ENCODE measurements around the gene PRDM9. TPM values are rescaled to one million over a fixed set of nuclear protein-coding genes. Genes with fewer than 3 reads are reported as not detected.
"Not testable (repeated sequence)": the region's sequence is repeated elsewhere in the genome, so short reads cannot be mapped to it uniquely, and the experiment has no call there.

Gene PRDM9
- not detected for polyA plus RNA-seq

DNA sequence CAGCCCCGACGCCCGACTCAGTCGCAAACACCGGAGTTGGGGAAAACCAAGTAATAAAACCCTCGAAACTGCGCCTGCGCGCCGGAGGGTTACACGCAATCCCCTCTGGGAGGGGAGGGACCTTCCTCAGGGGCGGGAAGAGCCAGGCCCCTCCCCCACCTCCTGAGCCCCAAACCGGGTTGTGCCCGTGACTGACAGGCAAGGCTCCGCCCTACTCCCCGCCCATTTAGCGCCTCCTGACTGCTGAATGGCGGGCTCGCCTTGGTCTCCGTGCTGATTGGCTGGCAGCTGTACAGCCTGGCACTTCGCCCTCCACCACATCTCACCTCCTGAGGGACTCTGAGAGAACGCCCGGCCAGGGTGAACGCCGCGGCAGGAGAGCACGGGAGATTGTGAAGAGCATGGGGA, at the start of gene PRDM9:
PRDM9 (plus strand) TSS at position 332 of the 408 bp plus-strand sequence. CDS start 1,425 bp downstream, outside the sequence.
- 45 to 73% (median 65%) methylated on average over 27 of the region's 27 CpGs for WGBS, 3 donors
- H3K27ac ChIP-seq (ENCODE audit: low read depth, low read length), result no peak within 1 kb of the TSS

DNA sequence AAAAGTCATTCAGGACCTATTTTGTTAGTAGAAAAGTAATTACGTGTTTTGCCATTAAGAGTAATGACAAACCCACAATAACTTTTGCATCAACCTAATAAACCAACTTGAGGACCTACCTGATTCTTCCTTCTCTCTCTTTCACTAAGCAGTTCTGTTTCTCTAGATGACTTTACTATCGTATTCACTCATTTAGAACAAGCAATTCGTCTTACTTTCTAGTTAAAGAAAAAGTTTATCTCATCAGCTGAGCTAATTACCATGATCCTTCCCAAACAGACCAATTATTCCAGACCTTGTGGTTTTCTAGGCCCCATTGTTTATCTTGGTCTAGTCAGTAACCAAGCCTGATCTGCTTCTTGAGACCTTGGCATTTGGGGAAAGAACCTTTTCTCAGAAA, 49.6 kb upstream of the PRDM9 start:
- H3K27ac ChIP-seq (ENCODE audit: low read depth, low read length), result no peak overlapping the region
- WGBS, 3 donors, result 74 to 81% (median 76%) methylated on average over 3 of the region's 3 CpGs

- no peak overlapping the region for H3K27ac ChIP-seq (ENCODE audit: low read depth, low read length)
- WGBS, 3 donors, result 85 to 93% (median 85%) methylated on average over 3 of the region's 3 CpGs
Measured at GRCh38 chr5:23459214-23459613, 48.2 kb upstream of the PRDM9 start.

GRCh38 chr5:23461576-23461975, 45.8 kb upstream of the PRDM9 start:
- WGBS, 3 donors, result 73 to 87% (median 87%) methylated on average over 1 of the region's 1 CpG

DNA sequence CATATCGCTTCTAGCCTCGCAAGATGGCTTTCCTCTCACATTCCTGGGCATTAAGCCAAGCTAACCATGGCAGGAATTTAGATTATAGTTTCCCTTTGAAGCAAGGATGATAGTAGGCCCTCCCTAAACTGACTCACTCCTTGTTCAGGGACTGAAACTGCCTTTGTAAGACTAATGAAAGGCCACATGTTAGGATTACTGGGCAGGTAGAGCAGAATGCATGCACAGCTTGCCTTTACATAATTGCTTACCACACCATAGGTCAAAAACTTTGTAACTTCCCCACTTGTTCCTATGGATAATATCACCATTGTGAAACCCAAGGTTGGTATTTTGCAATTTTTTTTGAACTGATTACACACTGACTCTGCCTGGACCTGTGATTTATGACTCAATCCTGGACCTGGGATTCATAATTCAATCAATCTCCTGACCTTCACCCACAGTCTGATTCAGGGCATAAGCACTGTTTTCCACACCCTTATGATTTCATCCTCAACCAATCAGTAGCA, 41.0 kb upstream of the PRDM9 start:
- WGBS, 3 donors, result 31 to 57% (median 37%) methylated on average over 2 of the region's 2 CpGs
- H3K27ac ChIP-seq (ENCODE audit: low read depth, low read length), result no peak overlapping the region

More at GRCh38 chr5:23461576-23461975, 45.8 kb upstream of the PRDM9 start:
- H3K27ac ChIP-seq (ENCODE audit: low read depth, low read length), result no peak overlapping the region

DNA sequence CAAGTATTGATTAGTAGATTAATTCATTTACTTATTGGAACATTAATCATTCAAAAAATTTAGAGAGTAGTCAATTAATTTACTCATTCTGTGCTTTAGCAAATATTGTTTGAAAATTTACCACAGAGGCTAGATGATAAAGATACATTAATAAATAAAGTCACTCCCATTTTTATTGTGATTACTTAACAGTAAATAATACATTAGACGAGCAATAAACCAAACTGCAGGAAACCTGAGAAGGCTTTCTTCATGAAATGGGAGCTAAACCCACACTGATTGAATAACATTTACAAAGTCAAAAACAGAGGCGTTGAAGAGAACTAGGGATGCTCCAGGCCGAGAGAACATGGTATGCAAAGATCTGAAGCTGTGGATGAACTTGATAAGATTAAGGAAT, 38.8 kb upstream of the PRDM9 start:
- H3K27ac ChIP-seq (ENCODE audit: low read depth, low read length), result no peak overlapping the region
- WGBS, 3 donors, result 30 to 85% (median 83%) methylated on average over 3 of the region's 3 CpGs

DNA sequence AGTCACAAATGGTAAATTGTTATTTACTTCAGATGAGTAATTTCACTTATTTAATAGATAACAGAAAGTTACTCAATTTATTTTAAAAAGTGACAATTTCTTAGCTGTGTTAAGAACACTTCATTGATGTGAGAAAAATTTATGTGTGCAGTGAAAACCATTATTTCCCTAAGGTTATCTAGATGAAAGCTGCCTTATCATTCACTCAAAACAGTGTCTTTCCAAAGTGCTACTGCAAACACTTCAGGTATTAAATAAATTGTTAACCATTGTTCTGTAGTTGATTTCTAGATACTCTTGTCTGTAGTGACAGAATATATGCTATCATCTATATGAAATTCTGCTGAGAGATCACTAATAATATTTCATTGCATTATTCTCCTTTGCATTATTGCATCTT, 33.5 kb upstream of the PRDM9 start:
- no peak overlapping the region for H3K27ac ChIP-seq (ENCODE audit: low read depth, low read length)

GRCh38 chr5:23474315-23474714, 33.1 kb upstream of the PRDM9 start:
- no peak overlapping the region for H3K27ac ChIP-seq (ENCODE audit: low read depth, low read length)
- WGBS, 3 donors, result 10 to 38% (median 36%) methylated on average over 1 of the region's 1 CpG

GRCh38 chr5:23476580-23476979, 30.8 kb upstream of the PRDM9 start:
- no peak overlapping the region for H3K27ac ChIP-seq (ENCODE audit: low read depth, low read length)
- WGBS, 3 donors, result 68 to 70% (median 69%) methylated on average over 1 of the region's 1 CpG

GRCh38 chr5:23482642-23483041, 24.8 kb upstream of the PRDM9 start:
- H3K27ac ChIP-seq (ENCODE audit: low read depth, low read length), result no peak overlapping the region
- 76 to 79% (median 79%) methylated on average over 2 of the region's 2 CpGs for WGBS, 3 donors

DNA sequence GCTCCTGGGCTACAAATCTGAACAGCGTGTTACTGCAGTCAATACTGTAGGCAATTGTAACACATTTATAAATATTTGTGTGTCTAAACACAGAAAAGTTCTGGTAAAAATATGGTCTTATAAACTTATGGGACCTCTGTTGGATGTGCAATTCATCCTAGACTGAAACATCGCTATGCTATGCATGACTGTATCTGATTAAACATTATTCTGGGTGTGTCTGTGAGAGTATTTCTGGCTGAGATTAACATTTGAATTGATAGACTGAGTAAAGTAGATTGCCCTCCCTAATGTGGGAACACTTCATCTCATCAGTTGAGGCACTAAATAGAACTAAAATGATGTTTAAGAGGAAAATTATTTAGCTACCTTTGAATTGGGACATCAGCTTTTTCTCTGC, 24.3 kb upstream of the PRDM9 start:
- H3K27ac ChIP-seq (ENCODE audit: low read depth, low read length), result no peak overlapping the region
- WGBS, 3 donors, result 86 to 88% (median 88%) methylated on average over 2 of the region's 2 CpGs

DNA sequence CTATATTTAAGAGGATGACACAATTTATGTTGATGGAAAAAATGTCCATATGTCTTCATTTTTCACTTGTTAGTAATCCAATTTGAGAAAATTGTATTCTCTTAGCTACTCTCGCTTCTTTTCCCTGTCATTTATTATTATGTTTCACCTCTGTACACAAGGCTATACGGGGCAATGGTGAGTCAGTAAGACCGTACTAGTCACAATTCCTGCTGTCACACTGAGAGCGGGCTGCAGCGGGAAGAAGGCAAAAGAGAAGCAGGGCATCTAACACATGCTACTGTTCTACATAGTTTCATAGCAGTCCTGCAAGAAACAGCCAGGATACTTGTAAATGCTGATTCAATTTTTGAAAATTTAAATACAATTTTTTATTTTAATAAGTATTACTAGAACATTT, 23.3 kb upstream of the PRDM9 start:
- WGBS, 3 donors, result 75 to 82% (median 77%) methylated on average over 5 of the region's 5 CpGs
- no peak overlapping the region for H3K27ac ChIP-seq (ENCODE audit: low read depth, low read length)

- not testable (repeated sequence) for H3K27ac ChIP-seq (ENCODE audit: low read depth, low read length)
- WGBS, 3 donors, result 80 to 83% (median 82%) methylated on average over 2 of the region's 2 CpGs
Measured at GRCh38 chr5:23486227-23486626, 21.2 kb upstream of the PRDM9 start.

DNA sequence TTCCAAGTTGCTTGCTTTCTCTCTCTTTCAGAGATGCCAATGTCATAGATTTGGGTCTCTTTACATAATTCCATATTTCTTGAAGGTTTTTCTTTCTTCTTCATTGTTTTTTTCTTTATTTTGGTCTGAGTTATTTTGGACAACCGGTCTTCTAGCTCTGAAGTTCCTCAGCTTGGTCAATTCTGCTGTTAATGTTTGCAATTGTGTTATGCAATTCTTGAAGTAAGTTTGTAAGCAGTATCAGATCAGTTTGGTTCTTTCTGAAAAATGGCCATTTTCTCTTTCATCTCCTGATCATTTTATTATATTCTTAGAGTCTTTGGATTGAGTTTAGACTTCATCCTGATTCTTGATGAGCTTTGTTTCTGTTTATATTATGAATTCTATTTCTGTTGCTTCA, 16.4 kb upstream of the PRDM9 start:
- 36 to 80% (median 44%) methylated on average over 1 of the region's 1 CpG for WGBS, 3 donors
- H3K27ac ChIP-seq (ENCODE audit: low read depth, low read length), result no peak overlapping the region

DNA sequence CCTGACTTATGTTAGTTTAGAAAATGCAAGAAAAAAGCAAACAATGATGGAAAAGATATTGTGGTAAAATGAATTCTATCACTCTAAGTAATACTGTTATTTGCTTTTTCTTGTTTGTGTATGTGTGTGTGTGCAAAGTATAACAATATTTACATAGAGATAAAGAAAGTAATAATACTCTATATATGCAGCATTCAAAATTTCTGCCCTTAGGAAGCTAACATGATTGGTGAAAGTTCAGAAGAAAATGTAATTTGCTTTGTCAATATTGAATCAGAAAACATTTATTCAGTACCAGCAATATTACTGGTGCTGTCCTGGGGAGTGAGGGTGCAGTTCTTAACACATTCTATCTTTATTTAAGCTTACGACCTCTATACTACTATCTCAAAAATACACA, 12.9 kb upstream of the PRDM9 start:
- H3K27ac ChIP-seq (ENCODE audit: low read depth, low read length), result no peak overlapping the region
- 30 to 85% (median 72%) methylated on average over 1 of the region's 1 CpG for WGBS, 3 donors

GRCh38 chr5:23496576-23496975, 10.8 kb upstream of the PRDM9 start:
- no peak overlapping the region for H3K27ac ChIP-seq (ENCODE audit: low read depth, low read length)
- 89 to 92% (median 90%) methylated on average over 1 of the region's 1 CpG for WGBS, 3 donors

DNA sequence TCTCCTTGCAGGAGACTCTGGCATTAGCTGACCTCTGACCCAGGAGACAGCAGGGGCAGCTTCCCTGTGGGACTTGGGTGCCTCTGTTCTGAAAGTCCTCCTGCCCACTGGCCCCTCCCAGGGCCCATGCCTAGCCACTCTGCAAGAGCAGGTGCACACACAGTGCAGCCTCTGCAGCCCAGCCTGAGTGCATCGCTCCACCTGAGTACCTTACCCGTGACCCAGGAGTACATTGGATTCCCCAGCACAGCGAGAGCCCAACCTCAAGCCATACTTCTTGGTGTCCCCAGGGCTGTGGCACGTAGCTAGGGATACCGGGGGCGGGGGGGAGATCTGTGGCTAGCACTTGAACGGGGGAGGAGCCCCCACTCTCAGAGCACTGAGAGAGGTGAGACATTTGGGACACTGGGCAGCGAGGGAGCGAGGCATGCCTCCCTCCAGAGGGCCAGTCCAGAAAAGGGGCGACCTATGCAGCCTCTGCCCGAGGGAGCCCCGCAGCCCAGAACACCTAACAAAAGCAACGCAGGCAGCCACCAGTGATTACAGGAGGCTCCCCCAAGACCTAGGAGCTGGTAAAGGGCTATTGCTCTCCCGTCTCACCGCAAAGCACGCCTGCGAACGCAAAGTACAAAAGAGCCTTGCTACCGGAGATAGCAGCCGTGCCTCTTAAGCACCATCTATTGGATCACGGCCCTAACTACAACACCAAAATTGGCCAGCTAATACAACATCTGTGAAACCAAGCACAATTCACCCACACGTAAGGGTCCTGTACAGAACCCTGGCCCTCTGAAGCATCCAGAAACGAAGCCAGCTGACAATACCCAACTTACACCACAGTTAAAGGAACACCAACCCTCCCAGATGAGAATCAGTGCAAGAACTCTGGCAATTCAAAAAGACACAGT, 826 bp upstream of the PRDM9 start:
- WGBS, 3 donors, result 52 to 74% (median 73%) methylated on average over 23 of the region's 23 CpGs
- no peak overlapping the region for H3K27ac ChIP-seq (ENCODE audit: low read depth, low read length)

- not testable (repeated sequence) for H3K27ac ChIP-seq (ENCODE audit: low read depth, low read length)
- WGBS, 3 donors, result 85 to 92% (median 89%) methylated on average over 5 of the region's 5 CpGs
Measured at GRCh38 chr5:23510434-23510833, 3.0 kb downstream of the PRDM9 start.

DNA sequence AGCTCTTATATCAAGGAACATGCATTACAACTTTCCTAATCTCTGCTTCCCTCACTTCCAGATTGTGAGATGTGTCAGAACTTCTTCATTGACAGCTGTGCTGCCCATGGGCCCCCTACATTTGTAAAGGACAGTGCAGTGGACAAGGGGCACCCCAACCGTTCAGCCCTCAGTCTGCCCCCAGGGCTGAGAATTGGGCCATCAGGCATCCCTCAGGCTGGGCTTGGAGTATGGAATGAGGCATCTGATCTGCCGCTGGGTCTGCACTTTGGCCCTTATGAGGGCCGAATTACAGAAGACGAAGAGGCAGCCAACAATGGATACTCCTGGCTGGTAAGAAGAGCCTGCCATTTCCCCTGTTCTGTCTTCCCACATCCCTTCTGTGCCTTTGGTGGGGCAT, 15.1 kb downstream of the PRDM9 start:
- no peak overlapping the region for H3K27ac ChIP-seq (ENCODE audit: low read depth, low read length)
- 83 to 92% (median 89%) methylated on average over 4 of the region's 4 CpGs for WGBS, 3 donors

DNA sequence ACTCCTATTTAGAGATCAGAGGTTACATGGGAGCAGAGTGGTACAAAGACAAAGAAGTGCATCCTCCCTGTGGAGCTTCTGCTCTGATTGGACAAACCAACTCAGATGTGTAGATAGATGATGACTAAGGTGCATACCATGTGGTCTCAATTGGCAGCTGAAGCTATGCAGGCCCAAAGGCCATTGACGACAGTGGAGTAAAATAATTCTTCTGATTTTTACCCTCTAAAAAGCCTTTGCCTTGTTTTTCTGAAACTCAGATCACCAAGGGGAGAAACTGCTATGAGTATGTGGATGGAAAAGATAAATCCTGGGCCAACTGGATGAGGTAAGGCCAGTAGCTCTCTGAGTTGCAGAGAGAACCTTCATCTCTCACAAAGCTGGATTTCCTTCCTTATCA, 15.6 kb downstream of the PRDM9 start:
- H3K27ac ChIP-seq (ENCODE audit: low read depth, low read length), result no peak overlapping the region
- 82 to 84% (median 84%) methylated on average over 1 of the region's 1 CpG for WGBS, 3 donors
